Esophagus muscularis mucosa (tissue), 4 donors: Measurements from ENCODE around the gene ARL16. TPM values are rescaled to one million over a fixed set of nuclear protein-coding genes. Genes with fewer than 3 reads are reported as not detected.

Experiments
- DNase-seq: peaks from one replicate; pipeline ENCODE4 v3.0.0-alpha.2; 2017; ENCODE audit errors: extremely low spot score
- H3K27ac ChIP-seq, 4 donors: fragments of 200-600 bp; sonication (generic); replicated peaks in 1 of 4; 1 replicate in 3 of 4; 2 replicates in 1 of 4; pipeline ENCODE4 v1.5.1; 2016 to 2019; ENCODE audit warnings: mild to moderate bottlenecking in 1 of 4
- H3K27me3 ChIP-seq, 4 donors: fragments of 200-600 bp; sonication (generic); one replicate each; pipeline versions ENCODE4 v1.5.1 to v1.6.0; 2016 to 2019
- H3K36me3 ChIP-seq, 4 donors: fragments of 200-600 bp; sonication (generic); one replicate each; pipeline ENCODE4 v1.5.1; 2016 to 2019
- H3K4me1 ChIP-seq, 4 donors: fragments of 200-600 bp; sonication (generic); one replicate each; pipeline ENCODE4 v1.5.1; 2016 to 2019
- H3K4me3 ChIP-seq, 4 donors: fragments of 200-600 bp; sonication (generic); 1 replicate in 2 of 4; 2 replicates in 2 of 4; pipeline ENCODE4 v1.5.1; 2016 to 2019; ENCODE audit warnings: mild to moderate bottlenecking in 4 of 4, moderate library complexity in 1 of 4
- H3K9me3 ChIP-seq, 4 donors: fragments of 200-600 bp; sonication (generic); 1 replicate in 3 of 4; 2 replicates in 1 of 4; pipeline ENCODE4 v1.5.1; 2016 to 2019
- EP300 ChIP-seq: sonication (generic); formaldehyde crosslinking; IDR thresholded peaks from one replicate; pipeline ENCODE4 v1.6.1; 2017; ENCODE audit warnings: antibody characterized with exemption
- POLR2A ChIP-seq: fragments of 450-650 bp; IDR thresholded peaks from one replicate; pipeline ENCODE4 v1.6.1; 2017; ENCODE audit warnings: antibody characterized with exemption, moderate library complexity, mild to moderate bottlenecking, low read depth
- POLR2AphosphoS5 ChIP-seq, 2 donors: sonication (generic); formaldehyde crosslinking; IDR thresholded peaks; one replicate each; pipeline ENCODE4 v1.6.1; 2017; ENCODE audit warnings: antibody characterized with exemption in 2 of 2
- WGBS: methylation state at CpG from one replicate; pipeline ENCODE4 v1.1.5; 2018; 5-methylcytosine and 5-hydroxymethylcytosine counted together
- intact Hi-C: fragments of 100-400 bp; cut with DNase I; formaldehyde crosslinking; loops from one replicate; pipeline ENCODE4 v1.15.1; 2023
- total RNA-seq, 4 donors: library from RNA; depleted of rRNA; stranded (reverse); fragments of >200 nt; gene quantifications; one replicate each; pipeline versions ENCODE4 v1.1.0 to v1.2.1, GENCODE V29; 2016
- TF ChIP-seq, protein P1 (sequence below), 3 experiments: fragments of 200-600 bp in 2 of 3; fragments of 450-650 bp in 1 of 3; sonication (generic) in 2 of 3; IDR thresholded peaks; one replicate each; pipeline ENCODE4 v1.5.1; 2017 to 2019; ENCODE audit warnings: antibody characterized with exemption in 3 of 3, mild to moderate bottlenecking in 2 of 3, moderate library complexity in 1 of 3

The ARL16 gene
- total RNA-seq, 4 donors from 2014 or later = 23.7 to 38.3 (median 27.3) TPM

DNA sequence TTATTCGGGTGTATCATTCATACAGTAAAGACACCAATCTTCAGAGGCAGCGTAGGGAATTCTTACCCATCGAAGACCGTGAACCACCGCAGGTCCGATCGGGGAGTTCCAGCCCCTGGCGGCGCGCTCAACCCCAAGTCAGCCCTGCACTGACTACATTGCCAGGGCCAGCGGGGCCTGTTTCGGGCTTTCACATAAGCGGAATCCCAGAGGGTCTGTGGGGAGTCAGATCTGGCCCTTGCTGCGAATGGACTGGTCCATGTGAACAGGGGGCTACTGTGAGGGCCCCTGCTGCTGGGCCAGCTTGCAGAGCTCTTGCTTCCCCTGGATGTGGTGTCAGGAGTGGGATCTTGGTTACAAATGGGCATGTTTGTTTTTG, 34.9 kb downstream of the ARL16 start:
- Histone ChIP-seq H3K27ac (no peak overlapping the region), H3K36me3 (no peaks in the 10 kb centered on the region), H3K9me3 (peaks cover 0 to 7% (median 5%) of the 10 kb centered on the region in 4 donors), H3K27me3 (peaks cover 0 to 71% (median 28%) of the 10 kb centered on the region in 4 donors), H3K4me1 (peaks cover 0 to 8% (median 3%) of the 10 kb centered on the region in 4 donors), H3K4me3 (no peak overlapping the region)
- no peak for DNase-seq
- 48% methylated on average over 10 of the region's 14 CpGs for WGBS
- TF ChIP-seq POLR2A (no peak), EP300 (no peak), POLR2AphosphoS5 (IDR thresholded peaks at IDR 0.05) (no peak)
- TF ChIP-seq, protein P1, sequence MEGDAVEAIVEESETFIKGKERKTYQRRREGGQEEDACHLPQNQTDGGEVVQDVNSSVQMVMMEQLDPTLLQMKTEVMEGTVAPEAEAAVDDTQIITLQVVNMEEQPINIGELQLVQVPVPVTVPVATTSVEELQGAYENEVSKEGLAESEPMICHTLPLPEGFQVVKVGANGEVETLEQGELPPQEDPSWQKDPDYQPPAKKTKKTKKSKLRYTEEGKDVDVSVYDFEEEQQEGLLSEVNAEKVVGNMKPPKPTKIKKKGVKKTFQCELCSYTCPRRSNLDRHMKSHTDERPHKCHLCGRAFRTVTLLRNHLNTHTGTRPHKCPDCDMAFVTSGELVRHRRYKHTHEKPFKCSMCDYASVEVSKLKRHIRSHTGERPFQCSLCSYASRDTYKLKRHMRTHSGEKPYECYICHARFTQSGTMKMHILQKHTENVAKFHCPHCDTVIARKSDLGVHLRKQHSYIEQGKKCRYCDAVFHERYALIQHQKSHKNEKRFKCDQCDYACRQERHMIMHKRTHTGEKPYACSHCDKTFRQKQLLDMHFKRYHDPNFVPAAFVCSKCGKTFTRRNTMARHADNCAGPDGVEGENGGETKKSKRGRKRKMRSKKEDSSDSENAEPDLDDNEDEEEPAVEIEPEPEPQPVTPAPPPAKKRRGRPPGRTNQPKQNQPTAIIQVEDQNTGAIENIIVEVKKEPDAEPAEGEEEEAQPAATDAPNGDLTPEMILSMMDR (IDR thresholded peaks at IDR 0.05) = no peak
- intact Hi-C loops = no loop called here

DNA sequence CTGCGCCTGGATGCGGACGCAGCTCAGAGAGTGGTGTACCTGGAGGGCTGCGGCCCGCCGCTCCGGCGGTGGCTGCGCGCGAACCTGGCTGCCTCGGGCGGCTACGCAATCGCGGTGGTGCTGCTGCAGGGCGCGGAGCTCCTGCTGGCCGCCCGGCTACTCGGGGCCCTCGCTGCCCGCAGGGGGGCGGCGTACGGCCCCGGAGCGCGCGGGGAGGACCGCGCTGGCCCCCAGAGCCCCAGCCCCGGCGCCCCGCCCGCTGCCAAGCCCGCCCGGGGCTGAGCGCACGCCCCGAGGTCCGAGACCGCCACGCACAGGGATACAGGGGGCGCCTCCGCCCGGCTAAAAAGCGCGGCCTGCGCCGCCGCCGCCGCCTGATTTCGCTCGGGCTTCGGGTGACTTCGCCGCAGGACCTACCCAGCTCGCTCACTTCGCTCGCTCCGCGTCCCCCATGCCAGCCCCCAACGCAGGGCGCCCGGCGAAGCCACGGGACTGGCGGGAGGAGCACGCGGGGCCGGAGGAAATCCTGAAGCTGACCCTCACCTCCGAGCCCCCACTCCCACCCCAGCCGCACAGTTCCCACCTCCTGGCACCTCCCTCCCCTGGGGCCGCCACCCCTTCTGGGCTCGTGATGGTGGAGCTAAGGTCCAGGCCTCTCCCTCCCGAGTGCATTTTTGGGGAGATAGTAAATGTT, 35.4 kb downstream of the ARL16 start:
- H3K27me3 ChIP-seq = peaks cover 0 to 65% (median 25%) of the 10 kb centered on the region in 4 donors
- intact Hi-C loops = no loop called here

GRCh38 chr17:81647640-81648012, 36.0 kb downstream of the ARL16 start:
- H3K27me3 ChIP-seq = peaks cover 0 to 60% (median 25%) of the 10 kb centered on the region in 4 donors
- WGBS = 44% methylated on average over 13 of the region's 21 CpGs

More for the DNA sequence above, 35.4 kb downstream of the ARL16 start:
- H3K9me3 ChIP-seq = peaks cover 0 to 7% (median 5%) of the 10 kb centered on the region in 4 donors
- WGBS = 9% methylated on average over 5 of the region's 78 CpGs
- H3K36me3 ChIP-seq = no peaks in the 10 kb centered on the region
- H3K27ac ChIP-seq = no peak overlapping the region
- no peak overlapping the region for H3K4me3 ChIP-seq
- H3K4me1 ChIP-seq = peaks cover 0 to 8% (median 3%) of the 10 kb centered on the region in 4 donors
- no peak for DNase-seq
- TF ChIP-seq POLR2AphosphoS5 (IDR thresholded peaks at IDR 0.05) (no peak), EP300 (no peak), POLR2A (no peak)
- TF ChIP-seq, protein P1 (IDR thresholded peaks at IDR 0.05) = no peak

DNA sequence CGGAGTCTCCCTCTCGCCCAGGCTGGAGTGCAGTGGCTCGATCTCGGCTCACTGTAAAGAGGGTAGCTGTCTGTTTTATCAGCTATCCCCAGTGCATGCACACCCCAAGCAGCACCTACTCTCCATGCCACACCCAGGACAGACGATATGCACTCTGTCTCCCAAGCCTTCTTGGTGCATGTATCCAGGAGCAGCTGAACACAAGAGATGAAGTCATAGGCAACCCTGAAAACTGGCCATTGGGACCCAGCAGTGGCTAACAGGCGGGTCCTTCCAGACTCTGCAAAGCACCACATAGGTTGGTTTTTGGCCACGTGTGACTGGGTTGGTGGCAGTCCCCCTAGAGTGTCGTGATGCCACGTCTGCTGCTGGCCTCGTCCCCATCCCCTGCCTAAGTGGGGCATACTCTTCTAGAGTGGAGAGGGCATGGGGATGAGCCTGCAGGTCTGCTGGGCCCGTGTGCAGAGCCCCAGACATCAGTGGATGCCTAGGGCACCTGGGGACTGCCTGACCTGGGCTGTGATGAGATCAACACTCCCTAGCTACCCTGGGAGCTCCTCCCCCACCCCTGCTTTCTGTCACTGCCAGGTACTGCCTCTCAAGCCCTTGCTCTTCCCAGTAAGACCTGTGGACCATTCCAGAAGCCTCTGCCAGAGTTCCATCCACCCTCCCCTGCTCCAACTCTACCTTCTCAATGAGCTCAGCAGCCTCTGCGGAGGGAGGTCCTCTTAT, 36.6 kb downstream of the ARL16 start:
- H3K27me3 ChIP-seq = peaks cover 0 to 54% (median 25%) of the 10 kb centered on the region in 4 donors
- H3K36me3 ChIP-seq = no peaks in the 10 kb centered on the region
- H3K27ac ChIP-seq = no peak overlapping the region
- WGBS = 78% methylated on average over 7 of the region's 12 CpGs
- peaks cover 0 to 7% (median 5%) of the 10 kb centered on the region in 4 donors for H3K9me3 ChIP-seq
- no peak for TF ChIP-seq POLR2A
- no peak for TF ChIP-seq EP300
- TF ChIP-seq, protein P1 (IDR thresholded peaks at IDR 0.05) = no peak
- no peak for TF ChIP-seq POLR2AphosphoS5 (IDR thresholded peaks at IDR 0.05)
- H3K4me3 ChIP-seq = no peak overlapping the region
- intact Hi-C loops = no loop called here
- H3K4me1 ChIP-seq = peaks cover 0 to 8% (median 3%) of the 10 kb centered on the region in 4 donors
- DNase-seq = no peak

More at GRCh38 chr17:81647640-81648012, 36.0 kb downstream of the ARL16 start:
- H3K9me3 ChIP-seq = peaks cover 0 to 7% (median 5%) of the 10 kb centered on the region in 4 donors
- TF ChIP-seq POLR2A = no peak
- H3K4me1 ChIP-seq = peaks cover 0 to 8% (median 3%) of the 10 kb centered on the region in 4 donors
- H3K27ac ChIP-seq = no peak overlapping the region
- intact Hi-C loops = no loop called here
- H3K36me3 ChIP-seq = no peaks in the 10 kb centered on the region
- H3K4me3 ChIP-seq = no peak overlapping the region
- no peak for DNase-seq
